Measurements from ENCODE around the gene PCDHGA8.
"Not testable (repeated sequence)": the region's sequence is repeated elsewhere in the genome, so short reads cannot be mapped to it uniquely, and the experiment has no call there.

The PCDHGA8 gene

DNA sequence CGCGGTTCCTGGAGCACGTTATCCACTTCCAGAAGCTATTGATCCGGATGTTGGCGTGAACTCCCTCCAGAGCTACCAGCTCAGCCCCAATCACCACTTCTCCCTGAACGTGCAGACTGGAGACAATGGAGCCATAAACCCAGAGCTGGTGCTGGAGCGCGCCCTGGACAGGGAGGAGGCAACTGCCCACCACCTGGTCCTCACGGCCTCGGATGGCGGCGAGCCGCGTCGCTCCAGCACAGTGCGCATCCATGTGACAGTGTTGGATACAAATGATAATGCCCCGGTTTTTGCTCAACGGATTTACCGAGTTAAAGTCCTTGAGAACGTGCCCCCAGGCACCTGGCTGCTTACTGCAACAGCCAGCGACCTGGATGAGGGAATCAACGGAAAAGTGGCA is 11.0 kb downstream of the PCDHGA8 start:
- no peak for FAIRE-seq

DNA sequence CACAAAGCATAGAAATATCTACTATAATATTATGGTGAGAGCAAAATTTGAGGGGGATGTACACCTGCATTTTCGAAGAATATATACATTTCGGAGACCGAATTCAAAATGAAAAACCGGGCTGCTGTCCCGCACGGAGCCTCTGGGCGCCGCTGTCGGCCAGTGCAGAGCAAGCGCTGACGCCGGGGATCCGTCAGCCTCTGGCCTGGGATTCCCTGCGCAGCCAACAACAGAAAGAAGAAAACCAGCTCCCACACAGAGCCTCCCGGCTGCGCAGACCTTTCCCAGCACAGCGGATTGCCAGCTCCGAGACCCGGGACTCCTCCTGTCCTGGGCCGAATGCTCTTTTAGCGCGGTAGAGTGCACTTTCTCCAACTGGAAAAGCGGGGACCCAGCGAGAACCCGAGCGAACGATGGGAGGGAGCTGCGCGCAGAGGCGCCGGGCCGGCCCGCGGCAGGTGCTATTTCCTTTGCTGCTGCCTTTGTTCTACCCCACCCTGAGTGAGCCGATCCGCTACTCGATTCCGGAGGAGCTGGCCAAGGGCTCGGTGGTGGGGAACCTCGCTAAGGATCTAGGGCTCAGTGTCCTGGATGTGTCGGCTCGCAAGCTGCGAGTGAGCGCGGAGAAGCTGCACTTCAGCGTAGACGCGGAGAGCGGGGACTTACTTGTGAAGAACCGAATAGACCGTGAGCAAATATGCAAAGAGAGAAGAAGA is 15.5 kb downstream of the PCDHGA8 start, which contains the start of gene PCDHGB6:
PCDHGB6 (plus strand) TSS at position 232 of the 716 bp plus-strand sequence; CDS start at position 414, 182 bp downstream.
- FAIRE-seq, result not testable (repeated sequence)

DNA sequence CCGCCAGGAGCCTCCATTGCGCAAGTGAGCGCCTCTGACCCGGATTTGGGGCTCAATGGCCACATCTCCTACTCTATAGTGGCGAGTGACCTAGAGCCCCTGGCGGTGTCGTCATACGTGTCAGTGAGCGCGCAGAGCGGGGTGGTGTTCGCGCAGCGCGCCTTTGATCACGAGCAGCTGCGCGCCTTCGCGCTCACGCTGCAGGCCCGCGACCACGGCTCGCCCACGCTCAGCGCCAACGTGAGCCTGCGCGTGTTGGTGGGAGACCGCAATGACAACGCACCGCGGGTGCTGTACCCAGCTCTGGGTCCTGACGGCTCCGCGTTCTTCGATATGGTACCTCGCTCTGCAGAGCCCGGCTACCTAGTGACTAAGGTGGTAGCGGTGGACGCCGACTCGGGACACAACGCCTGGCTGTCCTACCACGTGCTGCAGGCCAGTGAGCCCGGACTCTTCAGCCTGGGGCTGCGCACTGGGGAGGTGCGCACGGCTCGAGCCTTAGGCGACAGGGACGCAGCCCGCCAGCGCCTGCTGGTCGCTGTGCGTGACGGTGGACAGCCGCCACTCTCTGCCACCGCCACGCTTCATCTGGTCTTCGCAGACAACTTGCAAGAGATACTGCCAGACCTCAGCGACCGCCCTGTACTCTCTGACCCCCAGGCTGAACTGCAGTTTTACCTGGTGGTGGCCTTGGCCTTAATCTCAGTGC is 17.3 kb downstream of the PCDHGA8 start:
- no peak for FAIRE-seq

DNA sequence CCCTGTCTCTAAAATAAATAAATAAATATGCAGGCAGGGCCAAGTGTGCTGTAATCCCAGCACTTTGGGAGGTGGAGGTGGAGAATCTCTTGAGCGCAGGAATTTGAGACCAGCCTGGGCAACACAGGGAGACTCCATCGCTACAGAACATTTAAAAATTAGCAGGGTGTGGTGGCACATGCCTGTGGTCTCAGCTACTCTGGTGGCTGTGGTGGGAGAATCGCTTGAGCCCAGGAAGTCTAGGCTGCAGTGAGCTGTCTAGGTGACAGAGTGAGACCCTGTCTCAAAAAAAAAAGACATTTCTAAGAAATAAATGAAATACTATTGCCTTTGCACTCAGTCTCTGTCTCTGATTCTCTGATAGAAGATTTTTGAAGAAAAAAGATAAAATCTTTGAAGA is 19.1 kb downstream of the PCDHGA8 start:
- FAIRE-seq, result no peak

- peak; percentile 90 for FAIRE-seq
These were observed 20.6 kb downstream of the PCDHGA8 start, which contains the start of gene PCDHGA10 for GRCh38 chr5:141412854-141413539. TSS of gene PCDHGA10 (plus strand) at chr5:141412987. CDS start at chr5:141413176, 189 bp downstream.

DNA sequence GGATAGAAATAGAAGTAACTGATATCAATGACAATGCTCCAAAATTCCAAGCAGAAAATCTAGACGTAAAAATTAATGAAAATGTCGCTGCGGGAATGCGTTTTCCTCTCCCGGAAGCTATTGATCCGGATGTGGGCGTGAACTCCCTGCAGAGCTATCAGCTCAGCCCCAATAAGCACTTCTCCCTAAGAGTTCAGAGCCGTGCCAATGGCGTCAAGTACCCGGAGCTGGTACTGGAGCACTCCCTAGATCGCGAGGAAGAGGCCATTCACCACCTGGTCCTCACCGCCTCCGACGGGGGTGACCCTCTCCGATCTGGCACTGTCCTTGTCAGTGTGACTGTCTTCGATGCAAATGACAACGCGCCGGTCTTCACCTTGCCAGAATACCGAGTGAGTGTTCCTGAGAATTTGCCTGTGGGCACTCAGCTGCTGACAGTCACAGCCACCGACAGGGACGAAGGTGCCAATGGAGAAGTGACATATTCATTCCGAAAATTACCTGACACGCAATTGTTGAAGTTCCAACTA is 21.2 kb downstream of the PCDHGA8 start:
- no peak for FAIRE-seq

DNA sequence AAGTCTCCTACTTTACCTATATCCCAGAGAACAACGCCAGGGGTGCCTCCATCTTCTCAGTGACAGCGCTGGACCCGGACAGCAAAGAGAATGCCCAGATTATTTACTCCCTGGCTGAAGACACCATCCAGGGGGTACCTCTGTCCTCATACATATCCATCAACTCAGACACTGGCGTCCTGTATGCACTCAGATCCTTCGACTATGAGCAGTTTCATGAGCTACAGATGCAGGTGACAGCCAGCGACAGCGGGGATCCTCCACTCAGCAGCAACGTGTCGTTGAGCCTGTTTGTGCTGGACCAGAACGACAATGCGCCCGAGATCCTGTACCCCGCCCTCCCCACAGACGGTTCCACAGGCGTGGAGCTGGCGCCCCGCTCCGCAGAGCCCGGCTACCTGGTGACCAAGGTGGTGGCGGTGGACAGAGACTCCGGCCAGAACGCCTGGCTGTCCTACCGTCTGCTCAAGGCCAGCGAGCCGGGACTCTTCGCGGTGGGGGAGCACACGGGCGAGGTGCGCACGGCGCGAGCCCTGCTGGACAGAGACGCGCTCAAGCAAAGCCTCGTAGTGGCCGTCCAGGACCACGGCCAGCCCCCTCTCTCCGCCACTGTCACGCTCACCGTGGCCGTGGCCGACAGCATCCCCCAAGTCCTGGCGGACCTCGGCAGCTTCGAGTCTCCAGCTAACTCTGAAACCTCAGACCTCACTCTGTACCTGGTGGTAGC is 22.3 kb downstream of the PCDHGA8 start:
- not testable (repeated sequence) for FAIRE-seq

GRCh38 chr5:141415275-141415618 is 22.8 kb downstream of the PCDHGA8 start:
- not testable (repeated sequence) for FAIRE-seq

- peak; percentile 81 for FAIRE-seq
These were observed 25.2 kb downstream of the PCDHGA8 start, which contains the start of gene PCDHGB7 for GRCh38 chr5:141417494-141418172. TSS of gene PCDHGB7 (plus strand) at chr5:141417677. CDS start at chr5:141417860, 183 bp downstream.

DNA sequence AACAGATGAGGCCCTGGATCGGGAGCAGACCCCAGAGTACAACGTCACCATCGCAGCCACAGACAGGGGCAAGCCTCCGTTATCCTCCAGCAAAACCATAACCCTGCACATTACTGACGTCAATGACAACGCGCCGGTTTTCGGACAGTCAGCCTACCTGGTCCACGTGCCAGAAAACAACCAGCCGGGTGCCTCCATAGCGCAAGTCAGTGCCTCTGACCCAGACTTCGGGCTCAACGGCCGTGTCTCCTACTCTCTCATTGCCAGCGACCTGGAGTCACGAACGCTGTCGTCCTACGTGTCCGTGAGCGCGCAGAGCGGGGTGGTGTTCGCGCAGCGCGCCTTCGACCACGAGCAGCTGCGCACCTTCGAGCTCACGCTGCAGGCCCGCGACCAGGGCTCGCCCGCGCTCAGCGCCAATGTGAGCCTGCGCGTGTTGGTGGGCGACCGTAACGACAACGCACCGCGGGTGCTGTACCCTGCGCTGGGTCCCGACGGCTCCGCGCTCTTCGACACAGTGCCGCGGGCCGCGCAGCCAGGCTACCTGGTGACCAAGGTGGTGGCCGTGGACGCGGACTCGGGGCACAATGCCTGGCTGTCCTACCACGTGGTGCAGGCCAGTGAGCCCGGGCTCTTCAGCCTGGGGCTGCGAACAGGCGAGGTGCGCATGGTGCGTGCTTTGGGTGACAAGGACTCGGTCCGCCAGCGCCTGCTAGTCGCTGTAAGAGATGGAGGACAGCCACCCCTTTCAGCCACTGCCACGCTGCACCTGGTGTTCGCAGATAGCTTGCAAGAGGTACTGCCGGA is 26.8 kb downstream of the PCDHGA8 start:
- no peak for FAIRE-seq

GRCh38 chr5:141420855-141421488 is 28.5 kb downstream of the PCDHGA8 start, which contains the start of gene PCDHGA11:
TSS of gene PCDHGA11 (plus strand) at chr5:141421051. CDS start at chr5:141421228, 177 bp downstream.
- FAIRE-seq, result no peak

GRCh38 chr5:141421489-141421855 is 29.0 kb downstream of the PCDHGA8 start:
- FAIRE-seq, result no peak

DNA sequence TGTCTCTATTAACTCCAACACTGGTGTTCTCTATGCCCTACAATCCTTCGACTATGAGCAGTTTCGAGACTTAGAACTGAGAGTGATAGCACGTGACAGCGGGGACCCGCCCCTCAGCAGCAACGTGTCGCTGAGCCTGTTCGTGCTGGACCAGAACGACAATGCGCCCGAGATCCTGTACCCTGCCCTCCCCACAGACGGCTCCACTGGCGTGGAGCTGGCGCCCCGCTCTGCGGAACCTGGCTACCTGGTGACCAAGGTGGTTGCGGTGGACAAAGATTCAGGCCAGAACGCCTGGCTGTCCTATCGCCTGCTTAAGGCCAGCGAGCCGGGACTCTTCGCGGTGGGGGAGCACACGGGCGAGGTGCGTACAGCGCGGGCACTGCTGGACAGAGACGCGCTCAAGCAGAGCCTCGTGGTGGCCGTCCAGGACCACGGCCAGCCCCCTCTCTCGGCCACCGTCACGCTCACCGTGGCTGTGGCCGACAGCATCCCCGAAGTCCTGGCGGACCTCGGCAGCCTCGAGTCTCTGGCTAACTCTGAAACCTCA is 30.4 kb downstream of the PCDHGA8 start:
- FAIRE-seq, result no peak

DNA sequence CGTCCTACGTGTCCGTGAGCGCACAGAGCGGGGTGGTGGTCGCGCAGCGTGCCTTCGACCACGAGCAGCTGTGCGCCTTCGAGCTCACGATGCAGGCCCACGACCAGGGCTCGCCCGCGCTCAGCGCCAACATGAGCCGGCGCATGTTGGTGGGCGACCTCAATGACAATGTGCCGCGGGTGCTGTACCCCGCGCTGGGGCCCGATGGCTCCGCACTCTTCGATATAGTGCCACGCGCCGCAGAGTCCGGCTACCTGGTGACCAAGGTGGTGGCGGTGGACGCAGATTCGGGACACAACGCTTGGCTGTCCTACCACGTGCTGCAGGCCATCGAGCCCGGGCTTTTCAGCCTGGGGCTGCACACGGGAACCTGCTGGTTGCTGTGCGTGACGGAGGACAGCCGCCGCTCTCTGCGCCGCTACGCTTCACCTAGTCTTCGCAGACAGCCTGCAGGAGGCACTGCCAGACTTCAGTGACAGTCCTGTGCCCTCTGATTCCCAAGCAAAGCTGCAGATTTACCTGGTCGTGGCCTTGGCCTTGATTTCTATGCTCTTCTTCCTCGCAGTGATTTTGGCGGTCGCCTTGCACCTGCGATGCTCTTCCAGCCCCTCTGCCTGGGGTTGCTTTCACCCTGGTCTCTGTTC is 35.5 kb downstream of the PCDHGA8 start:
- no peak for FAIRE-seq

DNA sequence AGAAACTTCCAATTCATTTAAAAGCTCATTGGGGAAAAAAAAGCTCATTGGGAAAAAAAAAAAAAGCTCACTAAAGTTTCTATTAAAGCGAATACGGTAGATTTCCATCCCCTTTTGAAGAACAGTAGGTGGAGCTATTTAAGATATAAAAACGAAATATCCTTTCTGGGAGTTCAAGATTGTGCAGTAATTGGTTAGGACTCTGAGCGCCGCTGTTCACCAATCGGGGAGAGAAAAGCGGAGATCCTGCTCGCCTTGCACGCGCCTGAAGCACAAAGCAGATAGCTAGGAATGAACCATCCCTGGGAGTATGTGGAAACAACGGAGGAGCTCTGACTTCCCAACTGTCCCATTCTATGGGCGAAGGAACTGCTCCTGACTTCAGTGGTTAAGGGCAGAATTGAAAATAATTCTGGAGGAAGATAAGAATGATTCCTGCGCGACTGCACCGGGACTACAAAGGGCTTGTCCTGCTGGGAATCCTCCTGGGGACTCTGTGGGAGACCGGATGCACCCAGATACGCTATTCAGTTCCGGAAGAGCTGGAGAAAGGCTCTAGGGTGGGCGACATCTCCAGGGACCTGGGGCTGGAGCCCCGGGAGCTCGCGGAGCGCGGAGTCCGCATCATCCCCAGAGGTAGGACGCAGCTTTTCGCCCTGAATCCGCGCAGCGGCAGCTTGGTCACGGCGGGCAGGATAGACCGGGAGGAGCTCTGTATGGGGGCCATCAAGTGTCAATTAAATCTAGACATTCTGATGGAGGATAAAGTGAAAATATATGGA is 38.1 kb downstream of the PCDHGA8 start, which contains the start of gene PCDHGA12:
PCDHGA12 (plus strand) TSS at position 176 of the 782 bp plus-strand sequence; CDS start at position 429, 253 bp downstream.
- no peak for FAIRE-seq

- no peak for FAIRE-seq
These were observed 38.9 kb downstream of the PCDHGA8 start for GRCh38 chr5:141431286-141431685.

DNA sequence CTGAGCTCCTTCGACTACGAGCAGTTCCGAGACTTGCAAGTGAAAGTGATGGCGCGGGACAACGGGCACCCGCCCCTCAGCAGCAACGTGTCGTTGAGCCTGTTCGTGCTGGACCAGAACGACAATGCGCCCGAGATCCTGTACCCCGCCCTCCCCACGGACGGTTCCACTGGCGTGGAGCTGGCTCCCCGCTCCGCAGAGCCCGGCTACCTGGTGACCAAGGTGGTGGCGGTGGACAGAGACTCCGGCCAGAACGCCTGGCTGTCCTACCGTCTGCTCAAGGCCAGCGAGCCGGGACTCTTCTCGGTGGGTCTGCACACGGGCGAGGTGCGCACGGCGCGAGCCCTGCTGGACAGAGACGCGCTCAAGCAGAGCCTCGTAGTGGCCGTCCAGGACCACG is 39.9 kb downstream of the PCDHGA8 start:
- not testable (repeated sequence) for FAIRE-seq

DNA sequence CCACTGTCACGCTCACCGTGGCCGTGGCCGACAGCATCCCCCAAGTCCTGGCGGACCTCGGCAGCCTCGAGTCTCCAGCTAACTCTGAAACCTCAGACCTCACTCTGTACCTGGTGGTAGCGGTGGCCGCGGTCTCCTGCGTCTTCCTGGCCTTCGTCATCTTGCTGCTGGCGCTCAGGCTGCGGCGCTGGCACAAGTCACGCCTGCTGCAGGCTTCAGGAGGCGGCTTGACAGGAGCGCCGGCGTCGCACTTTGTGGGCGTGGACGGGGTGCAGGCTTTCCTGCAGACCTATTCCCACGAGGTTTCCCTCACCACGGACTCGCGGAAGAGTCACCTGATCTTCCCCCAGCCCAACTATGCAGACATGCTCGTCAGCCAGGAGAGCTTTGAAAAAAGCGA is 40.3 kb downstream of the PCDHGA8 start:
- FAIRE-seq, result not testable (repeated sequence)

DNA sequence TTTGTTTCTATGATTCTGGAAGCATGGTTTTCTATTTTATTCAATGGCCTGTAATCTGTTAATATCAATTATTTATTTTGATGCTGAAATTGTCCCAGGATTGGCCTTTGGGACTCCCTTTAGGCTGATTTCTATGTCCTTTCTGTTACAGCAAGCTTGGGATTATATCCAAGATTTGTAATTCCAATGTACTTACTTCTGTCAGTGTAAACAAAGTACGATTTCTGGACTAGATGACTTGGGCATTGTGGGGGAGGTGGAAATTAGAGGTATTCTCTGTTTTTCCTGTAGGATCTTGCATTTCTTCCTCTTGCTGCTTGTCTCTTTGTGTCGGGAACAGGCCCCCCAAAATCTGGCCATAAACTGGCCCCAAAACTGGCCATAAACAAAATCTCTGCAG is 41.6 kb downstream of the PCDHGA8 start:
- no peak for FAIRE-seq
